ENCODE results near the gene ABO. TPM values are rescaled to one million over a fixed set of nuclear protein-coding genes. Genes with fewer than 3 reads are reported as not detected.
"Not testable (repeated sequence)": the region's sequence is repeated elsewhere in the genome, so short reads cannot be mapped to it uniquely, and the experiment has no call there.

ABO gene
- total RNA-seq, 1 experiment from 2014 or later, result 0.37 TPM

DNA sequence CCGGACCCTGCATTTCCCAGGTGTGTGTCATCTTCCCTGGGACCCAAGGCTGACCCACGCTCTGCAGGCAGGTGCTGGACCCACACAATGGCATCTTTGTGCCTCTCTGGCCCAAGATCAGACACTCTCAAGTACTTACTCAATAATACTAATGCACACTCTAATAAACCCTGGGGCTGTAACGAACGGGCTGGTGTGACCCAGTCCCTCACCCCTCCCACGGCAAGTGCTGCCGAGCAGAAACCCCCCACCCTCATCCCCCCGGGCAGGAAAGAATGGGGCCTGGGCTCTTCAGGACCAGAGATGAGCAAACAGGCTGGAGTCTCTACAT, 64.8 kb downstream of the ABO start:
- Histone ChIP-seq H2AFZ (ENCODE audit: low read length) (no peak overlapping the region), H4K8ac (replicated peaks; ENCODE audit: insufficient read length, low read depth, low read length) (no peak overlapping the region), H3K14ac (ENCODE audit: insufficient read depth, low read length) (peak overlapping the region; percentile 24; the same call in 1 of the 2 replicates), H3K4me2 (ENCODE audit: insufficient read depth, insufficient read length, low read length) (no peak overlapping the region), H3K9me3 (ENCODE audit: control insufficient read depth, low read depth, low read length) (no peaks in the 10 kb centered on the region), H3T11ph (ENCODE audit: low read length) (no peak overlapping the region), H2AK5ac (ENCODE audit: insufficient read length, low read length) (no peak overlapping the region), H2BK12ac (ENCODE audit: insufficient read length, low read depth, low read length) (no peak overlapping the region), H3K18ac (ENCODE audit: insufficient read length, low read depth, low read length) (no peak overlapping the region), H3K27me3 (ENCODE audit: insufficient read depth, low read length) (peaks cover 8% of the 10 kb centered on the region; the same call in 1 of the 2 replicates), H2BK20ac (ENCODE audit: low read depth, low read length, poor library complexity, severe bottlenecking) (no peak overlapping the region), H3K27ac (ENCODE audit: insufficient read length, low read depth, low read length) (no peak overlapping the region), H3K23ac (ENCODE audit: insufficient read length, low read depth, low read length) (no peak overlapping the region), H3K23me2 (ENCODE audit: insufficient read length, low read depth, low read length, poor library complexity, severe bottlenecking) (no peaks in the 10 kb centered on the region), H4K91ac (ENCODE audit: insufficient read length, low read depth, low read length) (no peak overlapping the region), H4K20me1 (ENCODE audit: control insufficient read depth, insufficient read depth, insufficient read length) (no peaks in the 10 kb centered on the region), H3K4me1 (ENCODE audit: insufficient read depth, low read length) (no peaks in the 10 kb centered on the region), H4K5ac (ENCODE audit: insufficient read length, low read depth, low read length) (peak overlapping the region; percentile 83), H2BK120ac (ENCODE audit: low read depth, low read length, poor library complexity, severe bottlenecking) (no peak overlapping the region), H3K79me2 (ENCODE audit: insufficient read depth, low read length) (no peaks in the 10 kb centered on the region), H2BK15ac (ENCODE audit: low read depth, low read length) (no peak overlapping the region), H2BK5ac (ENCODE audit: insufficient read length, low read length) (no peak overlapping the region), H3K4ac (ENCODE audit: low read depth, low read length) (no peak overlapping the region), H3K56ac (ENCODE audit: insufficient read length, low read depth, low read length) (no peak overlapping the region), H3K9ac (ENCODE audit: extremely low read depth, insufficient read length, low read length) (no peak overlapping the region), H3K79me1 (ENCODE audit: insufficient read depth, low read depth, low read length, poor library complexity, severe bottlenecking) (no peaks in the 10 kb centered on the region)
- TF ChIP-seq, protein P1, sequence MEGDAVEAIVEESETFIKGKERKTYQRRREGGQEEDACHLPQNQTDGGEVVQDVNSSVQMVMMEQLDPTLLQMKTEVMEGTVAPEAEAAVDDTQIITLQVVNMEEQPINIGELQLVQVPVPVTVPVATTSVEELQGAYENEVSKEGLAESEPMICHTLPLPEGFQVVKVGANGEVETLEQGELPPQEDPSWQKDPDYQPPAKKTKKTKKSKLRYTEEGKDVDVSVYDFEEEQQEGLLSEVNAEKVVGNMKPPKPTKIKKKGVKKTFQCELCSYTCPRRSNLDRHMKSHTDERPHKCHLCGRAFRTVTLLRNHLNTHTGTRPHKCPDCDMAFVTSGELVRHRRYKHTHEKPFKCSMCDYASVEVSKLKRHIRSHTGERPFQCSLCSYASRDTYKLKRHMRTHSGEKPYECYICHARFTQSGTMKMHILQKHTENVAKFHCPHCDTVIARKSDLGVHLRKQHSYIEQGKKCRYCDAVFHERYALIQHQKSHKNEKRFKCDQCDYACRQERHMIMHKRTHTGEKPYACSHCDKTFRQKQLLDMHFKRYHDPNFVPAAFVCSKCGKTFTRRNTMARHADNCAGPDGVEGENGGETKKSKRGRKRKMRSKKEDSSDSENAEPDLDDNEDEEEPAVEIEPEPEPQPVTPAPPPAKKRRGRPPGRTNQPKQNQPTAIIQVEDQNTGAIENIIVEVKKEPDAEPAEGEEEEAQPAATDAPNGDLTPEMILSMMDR (conservative IDR thresholded peaks at IDR 0.05), result no peak
- no peak for DNase-seq
- H3K9me3 Mint-ChIP-seq, result peaks cover 8 to 9% of the 10 kb centered on the region in 2 experiments; a peak in 4 of 5 replicates
- no peaks in the 10 kb centered on the region for H3K4me1 Mint-ChIP-seq
- WGBS (ENCODE audit: extremely low coverage, insufficient read length, low lambda C conversion rate), result no CpG with 5 or more reads among the region's 7 CpGs
- no peaks in the 10 kb centered on the region for H3K36me3 Mint-ChIP-seq (ENCODE audit: insufficient read depth in 1 of 3, low read depth in 3 of 3)
- no peak overlapping the region for H3K27ac Mint-ChIP-seq
- peaks cover 93% of the 10 kb centered on the region for H3K27me3 Mint-ChIP-seq (ENCODE audit: low read depth)
- H3K4me3 Mint-ChIP-seq, result no peak overlapping the region

GRCh38 chr9:133209327-133210201, 65.4 kb downstream of the ABO start:
- not testable (repeated sequence) for H3K79me1 ChIP-seq (ENCODE audit: insufficient read depth, low read depth, low read length, poor library complexity, severe bottlenecking); H3K79me2 ChIP-seq (ENCODE audit: insufficient read depth, low read length); H3K4me1 Mint-ChIP-seq; H3K4me2 ChIP-seq (ENCODE audit: insufficient read depth, insufficient read length, low read length); H3K4ac ChIP-seq (ENCODE audit: low read depth, low read length); H3K4me1 ChIP-seq (ENCODE audit: insufficient read depth, low read length); H4K20me1 ChIP-seq (ENCODE audit: control insufficient read depth, insufficient read depth, insufficient read length); H3K27me3 ChIP-seq (ENCODE audit: insufficient read depth, low read length); H3K23ac ChIP-seq (ENCODE audit: insufficient read length, low read depth, low read length); H3K23me2 ChIP-seq (ENCODE audit: insufficient read length, low read depth, low read length, poor library complexity, severe bottlenecking); H2BK12ac ChIP-seq (ENCODE audit: insufficient read length, low read depth, low read length); H2AFZ ChIP-seq (ENCODE audit: low read length); H3K18ac ChIP-seq (ENCODE audit: insufficient read length, low read depth, low read length); H3K9me3 ChIP-seq (ENCODE audit: control insufficient read depth, low read depth, low read length); H3K56ac ChIP-seq (ENCODE audit: insufficient read length, low read depth, low read length); H3K9me3 Mint-ChIP-seq; H2BK5ac ChIP-seq (ENCODE audit: insufficient read length, low read length); H3K27ac ChIP-seq (ENCODE audit: insufficient read length, low read depth, low read length); H4K8ac ChIP-seq (replicated peaks; ENCODE audit: insufficient read length, low read depth, low read length); H2BK20ac ChIP-seq (ENCODE audit: low read depth, low read length, poor library complexity, severe bottlenecking); H3K9ac ChIP-seq (ENCODE audit: extremely low read depth, insufficient read length, low read length); H2BK120ac ChIP-seq (ENCODE audit: low read depth, low read length, poor library complexity, severe bottlenecking); H3K27ac Mint-ChIP-seq; H4K91ac ChIP-seq (ENCODE audit: insufficient read length, low read depth, low read length); H3K36me3 Mint-ChIP-seq (ENCODE audit: insufficient read depth in 1 of 3, low read depth in 3 of 3); H3T11ph ChIP-seq (ENCODE audit: low read length); H2BK15ac ChIP-seq (ENCODE audit: low read depth, low read length); DNase-seq; H3K4me3 Mint-ChIP-seq; H2AK5ac ChIP-seq (ENCODE audit: insufficient read length, low read length)
- Histone ChIP-seq H4K5ac (ENCODE audit: insufficient read length, low read depth, low read length) (peak overlapping the region; percentile 83), H3K14ac (ENCODE audit: insufficient read depth, low read length) (peak overlapping the region; percentile 24; the same call in 1 of the 2 replicates)
- peaks cover 93% of the 10 kb centered on the region for H3K27me3 Mint-ChIP-seq (ENCODE audit: low read depth)
- WGBS (ENCODE audit: extremely low coverage, insufficient read length, low lambda C conversion rate), result no CpG with 5 or more reads among the region's 29 CpGs

Data from H9 (cell line).